GM12865 (cell line): Measurements from ENCODE around the gene MBOAT2.

Source experiments
- DNase-seq: peaks from one replicate; pipeline ENCODE4 v3.0.0; 2010; ENCODE audit warnings: low read depth
- H3K4me3 ChIP-seq: 2 replicates; pipeline ENCODE4 v1.5.1; 2011; ENCODE audit warnings: mild to moderate bottlenecking, low read depth, low read length, control low read depth
- TF ChIP-seq, protein P1 (sequence below): IDR thresholded peaks from 2 replicates; pipeline ENCODE4 v1.5.1; 2011; ENCODE audit warnings: low read length, control low read depth, low read depth, inconsistent platforms; ENCODE audit not compliant: insufficient read depth; ENCODE audit errors: missing control alignments

Gene MBOAT2

GRCh38 chr2:8994386-8994785 lies 9.1 kb downstream of the MBOAT2 start:
- H3K4me3 ChIP-seq = no peak overlapping the region
- no peak for DNase-seq
- TF ChIP-seq, protein P1, sequence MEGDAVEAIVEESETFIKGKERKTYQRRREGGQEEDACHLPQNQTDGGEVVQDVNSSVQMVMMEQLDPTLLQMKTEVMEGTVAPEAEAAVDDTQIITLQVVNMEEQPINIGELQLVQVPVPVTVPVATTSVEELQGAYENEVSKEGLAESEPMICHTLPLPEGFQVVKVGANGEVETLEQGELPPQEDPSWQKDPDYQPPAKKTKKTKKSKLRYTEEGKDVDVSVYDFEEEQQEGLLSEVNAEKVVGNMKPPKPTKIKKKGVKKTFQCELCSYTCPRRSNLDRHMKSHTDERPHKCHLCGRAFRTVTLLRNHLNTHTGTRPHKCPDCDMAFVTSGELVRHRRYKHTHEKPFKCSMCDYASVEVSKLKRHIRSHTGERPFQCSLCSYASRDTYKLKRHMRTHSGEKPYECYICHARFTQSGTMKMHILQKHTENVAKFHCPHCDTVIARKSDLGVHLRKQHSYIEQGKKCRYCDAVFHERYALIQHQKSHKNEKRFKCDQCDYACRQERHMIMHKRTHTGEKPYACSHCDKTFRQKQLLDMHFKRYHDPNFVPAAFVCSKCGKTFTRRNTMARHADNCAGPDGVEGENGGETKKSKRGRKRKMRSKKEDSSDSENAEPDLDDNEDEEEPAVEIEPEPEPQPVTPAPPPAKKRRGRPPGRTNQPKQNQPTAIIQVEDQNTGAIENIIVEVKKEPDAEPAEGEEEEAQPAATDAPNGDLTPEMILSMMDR = no peak

- DNase-seq = no peak
- H3K4me3 ChIP-seq = no peak overlapping the region
- TF ChIP-seq, protein P1 = no peak
Measured at GRCh38 chr2:8993902-8994278, 9.6 kb downstream of the MBOAT2 start.

- DNase-seq = no peak
- TF ChIP-seq, protein P1 = no peak
- H3K4me3 ChIP-seq = no peak overlapping the region
Measured at GRCh38 chr2:8993196-8993901, 10.1 kb downstream of the MBOAT2 start.

- TF ChIP-seq, protein P1 = no peak
- DNase-seq = no peak
- no peak overlapping the region for H3K4me3 ChIP-seq
Measured at GRCh38 chr2:8992643-8993042, 10.8 kb downstream of the MBOAT2 start.

DNA sequence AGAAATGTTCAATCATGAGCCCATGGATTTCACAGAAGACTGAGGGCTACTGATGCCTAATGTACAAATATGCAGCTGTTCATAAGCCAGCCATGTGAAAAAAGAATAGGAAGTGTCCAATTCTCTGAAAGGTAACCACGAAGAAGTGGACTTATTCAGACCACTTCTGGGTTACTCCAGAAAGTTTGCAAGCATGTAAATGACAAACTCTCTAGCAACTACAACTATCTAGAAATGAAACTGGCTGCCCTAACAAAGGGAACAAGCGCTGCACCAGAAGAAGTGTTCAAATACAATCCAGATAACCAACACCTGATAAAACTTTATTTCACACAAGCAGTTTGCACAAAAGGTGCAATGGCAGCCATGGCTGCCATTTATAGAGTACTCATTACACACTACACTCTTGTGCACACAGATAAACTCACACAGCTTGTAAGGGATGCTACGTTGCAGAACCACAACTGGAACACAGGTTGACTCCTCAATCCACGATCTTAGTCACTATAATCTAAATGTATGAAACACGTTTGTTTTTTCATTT lies 13.9 kb downstream of the MBOAT2 start:
- H3K4me3 ChIP-seq = no peak overlapping the region
- no peak for DNase-seq
- TF ChIP-seq, protein P1 = no peak

DNA sequence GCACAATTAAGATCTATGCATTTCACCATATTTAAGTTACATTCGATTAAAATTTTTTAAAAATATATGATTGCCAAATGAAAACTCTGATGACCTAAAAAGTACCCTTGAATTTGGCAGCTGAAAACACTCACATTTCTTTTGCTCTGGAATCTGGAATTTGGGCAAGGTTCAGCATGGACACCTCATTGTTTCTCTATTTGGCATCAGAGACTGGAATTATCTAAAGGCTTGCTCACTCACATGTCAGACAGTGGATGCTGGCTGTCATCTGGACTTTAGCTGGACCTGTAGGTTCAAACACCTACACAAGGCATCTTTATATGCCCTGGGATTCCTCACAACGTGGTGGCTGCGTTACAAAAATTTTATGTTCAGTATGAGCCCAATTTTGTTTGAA lies 16.1 kb downstream of the MBOAT2 start:
- DNase-seq = no peak
- H3K4me3 ChIP-seq = no peak overlapping the region
- TF ChIP-seq, protein P1 = no peak
